HG03469 (cell line): ENCODE data around the gene RGS11.

Experiments
- ATAC-seq: cut with Tn5 transposase; IDR thresholded peaks from one replicate; pipeline ENCODE4 v1.9.1; 2021; ENCODE audit warnings: mild to moderate bottlenecking, moderate library complexity, moderate number of reproducible peaks; ENCODE audit not compliant: unreplicated experiment

The RGS11 gene

DNA sequence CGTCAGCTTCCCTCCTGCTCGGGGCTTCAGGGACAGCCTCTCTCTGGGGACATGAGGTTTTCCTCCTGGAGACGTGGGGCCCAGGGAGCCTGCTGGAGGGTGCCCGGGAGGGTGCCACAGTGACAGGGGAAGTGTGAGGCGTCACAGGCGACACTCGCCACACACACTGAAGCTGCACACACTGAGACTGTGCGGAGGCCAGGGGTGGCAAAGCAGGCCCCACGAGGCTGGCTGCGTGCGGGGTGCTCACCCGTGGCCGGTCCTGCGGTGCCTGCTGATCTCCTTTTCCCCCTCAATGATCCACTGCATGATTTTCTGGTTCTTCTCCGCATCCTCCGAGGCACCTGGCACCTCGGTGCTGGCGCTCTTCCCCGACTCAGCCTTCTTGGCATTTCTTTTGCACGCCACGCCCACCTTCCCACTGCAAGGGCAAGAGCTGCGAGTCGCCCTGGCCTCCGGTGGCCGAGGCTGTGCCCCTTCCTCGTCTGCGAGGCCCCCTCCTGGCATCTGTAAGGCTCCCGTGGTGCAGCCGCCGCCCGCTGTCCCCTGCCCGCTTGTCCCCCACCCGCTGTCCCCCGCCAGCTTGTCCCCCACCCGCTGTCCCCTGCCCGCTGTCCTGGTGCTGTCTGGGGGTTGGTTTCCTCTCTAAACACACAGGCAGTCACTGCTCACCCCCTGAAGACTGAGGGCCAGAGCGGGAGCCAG, 21.2 kb upstream of the RGS11 start:
- ATAC-seq: no peak

DNA sequence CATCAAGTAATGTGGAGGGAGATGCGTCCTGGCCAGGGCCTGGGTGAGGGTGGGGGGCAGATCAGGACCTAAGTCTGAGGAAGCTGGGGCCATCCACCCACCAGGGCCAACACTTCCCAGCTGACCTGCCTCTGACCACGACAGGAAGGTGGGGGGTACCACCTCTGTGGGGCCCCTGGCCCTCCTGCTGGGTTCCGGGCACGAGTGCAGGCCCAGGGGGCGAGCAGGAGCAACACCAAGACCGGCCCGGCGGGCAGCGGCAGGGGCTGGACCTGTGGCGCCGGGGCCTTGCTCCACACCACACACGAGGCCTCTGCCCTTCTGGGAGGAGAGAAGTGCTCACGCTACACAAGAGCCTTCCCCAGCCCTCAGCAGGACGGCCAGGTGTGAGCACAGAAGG, 20.5 kb upstream of the RGS11 start:
- ATAC-seq: no peak

DNA sequence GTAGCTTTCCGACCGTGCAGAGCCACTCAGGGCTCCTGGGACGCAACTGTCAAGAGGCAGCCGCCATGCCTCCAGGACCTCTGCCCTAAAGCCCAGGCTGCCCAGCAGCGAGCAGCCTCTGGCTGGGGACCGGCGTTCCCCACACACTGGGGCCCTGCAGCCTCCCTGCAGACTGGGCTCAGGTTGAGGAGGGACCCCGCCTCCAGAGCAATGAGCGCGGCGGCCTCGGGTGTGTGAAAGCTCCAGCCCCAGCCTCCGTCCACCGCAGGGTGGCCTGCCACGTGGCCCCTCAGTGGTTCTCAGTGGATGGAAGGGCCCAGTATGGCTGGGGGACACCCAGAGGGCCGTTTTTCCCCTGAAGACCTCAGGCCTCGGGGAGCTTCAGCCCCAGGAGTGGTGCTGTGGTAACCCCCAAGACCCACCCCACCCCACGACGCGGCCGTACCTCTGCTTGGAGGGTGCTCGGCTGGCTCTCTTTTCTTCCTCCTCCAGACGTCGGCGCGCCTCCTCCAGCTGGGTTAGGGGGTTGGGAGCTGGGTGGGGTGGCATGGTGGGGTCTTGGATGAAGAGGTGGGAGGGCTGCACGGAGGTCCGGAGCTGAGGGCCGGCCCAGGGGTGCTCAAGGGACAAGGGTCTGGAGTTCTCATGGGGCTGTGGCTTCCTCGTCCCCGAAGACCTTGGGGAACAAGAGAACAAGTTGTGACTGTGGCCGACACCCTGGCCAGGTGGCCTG, 17.5 kb upstream of the RGS11 start:
- no peak for ATAC-seq

DNA sequence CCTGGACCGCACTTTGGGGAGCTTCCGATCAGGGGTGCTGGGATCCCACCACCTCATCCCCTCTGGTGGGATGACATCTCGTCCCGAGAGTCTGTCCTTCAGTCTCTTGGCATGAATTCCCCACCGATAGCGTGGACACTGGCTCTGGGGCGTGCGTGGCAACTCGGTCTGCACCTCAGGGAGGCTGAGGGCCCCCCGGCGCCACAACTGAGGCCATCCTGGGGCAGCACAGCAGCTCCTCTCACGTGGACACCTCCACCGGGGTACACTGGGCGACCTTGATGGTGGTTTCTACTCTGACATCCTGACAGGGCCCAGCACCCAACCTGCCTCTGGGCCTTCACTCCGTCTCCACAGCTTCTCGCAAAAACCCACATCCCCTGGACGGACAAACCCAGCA, 15.8 kb upstream of the RGS11 start:
- no peak for ATAC-seq

- ATAC-seq: no peak
These were observed 15.1 kb upstream of the RGS11 start for GRCh38 chr16:290681-291405.

DNA sequence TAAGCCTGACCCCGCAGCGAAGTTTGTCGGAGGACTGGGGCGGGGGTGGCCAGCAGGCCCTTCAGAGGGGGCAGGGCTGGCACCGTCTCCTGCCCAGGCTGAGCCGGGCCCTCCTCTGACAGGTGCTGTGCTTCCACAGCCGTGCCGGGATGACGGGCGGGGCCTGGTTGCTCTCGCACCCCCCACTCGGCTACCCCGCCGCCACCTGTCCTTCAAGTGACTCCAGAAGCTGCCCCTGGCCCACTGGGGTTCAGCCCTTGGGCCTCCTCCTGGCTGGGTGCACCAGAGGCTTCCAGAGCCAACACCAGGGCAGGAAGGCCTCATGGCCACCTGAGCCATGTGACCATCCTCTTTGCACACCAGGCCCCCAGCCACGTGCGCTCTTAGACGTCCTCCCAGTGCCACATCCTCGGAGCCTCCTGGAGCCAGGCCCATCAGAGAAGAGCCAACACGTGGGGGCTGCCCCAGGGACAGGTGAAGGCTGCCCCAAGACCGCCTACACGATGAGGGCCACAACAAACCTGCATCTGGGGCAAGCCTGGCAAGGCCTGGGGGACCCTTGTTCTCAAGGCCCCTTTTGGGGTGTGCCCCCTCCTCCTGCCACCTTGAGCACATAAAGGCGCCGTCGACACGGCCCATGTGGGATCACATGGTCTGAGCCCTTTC, 14.4 kb upstream of the RGS11 start:
- ATAC-seq: no peak

GRCh38 chr16:289395-289997, 13.8 kb upstream of the RGS11 start:
- ATAC-seq: no peak

DNA sequence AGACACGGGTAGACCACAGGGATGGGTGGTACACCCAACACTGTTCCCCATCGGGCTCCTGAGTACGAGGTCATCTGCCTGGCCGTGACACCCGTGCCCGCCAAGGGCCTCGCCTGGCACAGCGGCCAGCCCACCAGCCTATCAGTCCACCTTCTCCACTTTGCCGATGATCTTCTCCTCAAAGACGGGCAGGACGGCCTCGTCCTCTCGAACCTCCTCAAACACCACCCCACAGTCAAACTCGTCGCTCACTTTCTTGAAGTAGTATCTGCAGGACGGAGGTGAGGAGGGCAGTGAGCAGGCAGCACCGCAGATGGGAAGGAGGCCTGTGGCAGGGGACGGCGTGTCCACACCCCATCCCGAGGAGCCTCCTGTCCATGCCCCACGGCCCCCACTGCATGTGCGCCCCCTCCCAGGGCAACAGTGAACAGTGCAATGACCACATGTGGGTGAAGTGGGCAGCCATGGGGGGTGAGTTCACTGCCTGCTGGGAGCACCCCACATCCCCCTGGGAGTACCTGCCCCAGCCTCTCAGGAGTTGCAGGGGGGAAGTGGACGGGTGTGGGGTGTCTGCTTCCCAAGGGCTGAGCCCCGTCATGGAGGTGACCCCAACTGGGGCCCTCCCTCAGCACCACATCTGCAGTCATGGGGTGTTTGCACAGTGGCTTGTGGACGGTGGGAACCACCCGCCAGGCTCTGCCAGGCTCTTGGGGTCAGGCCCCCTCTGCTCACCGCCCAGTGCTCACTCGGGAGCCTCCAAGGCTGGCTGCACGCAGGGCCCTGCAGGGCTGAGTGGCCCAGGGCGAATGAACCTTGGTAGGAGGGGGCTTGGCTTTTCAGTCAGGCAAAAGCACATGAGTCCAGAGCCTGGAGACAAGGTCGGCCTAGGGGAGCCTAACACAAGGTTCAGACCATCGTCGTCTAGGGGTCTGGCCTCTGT, 12.5 kb upstream of the RGS11 start:
- ATAC-seq: no peak

GRCh38 chr16:287298-287811, 11.6 kb upstream of the RGS11 start:
- no peak for ATAC-seq

DNA sequence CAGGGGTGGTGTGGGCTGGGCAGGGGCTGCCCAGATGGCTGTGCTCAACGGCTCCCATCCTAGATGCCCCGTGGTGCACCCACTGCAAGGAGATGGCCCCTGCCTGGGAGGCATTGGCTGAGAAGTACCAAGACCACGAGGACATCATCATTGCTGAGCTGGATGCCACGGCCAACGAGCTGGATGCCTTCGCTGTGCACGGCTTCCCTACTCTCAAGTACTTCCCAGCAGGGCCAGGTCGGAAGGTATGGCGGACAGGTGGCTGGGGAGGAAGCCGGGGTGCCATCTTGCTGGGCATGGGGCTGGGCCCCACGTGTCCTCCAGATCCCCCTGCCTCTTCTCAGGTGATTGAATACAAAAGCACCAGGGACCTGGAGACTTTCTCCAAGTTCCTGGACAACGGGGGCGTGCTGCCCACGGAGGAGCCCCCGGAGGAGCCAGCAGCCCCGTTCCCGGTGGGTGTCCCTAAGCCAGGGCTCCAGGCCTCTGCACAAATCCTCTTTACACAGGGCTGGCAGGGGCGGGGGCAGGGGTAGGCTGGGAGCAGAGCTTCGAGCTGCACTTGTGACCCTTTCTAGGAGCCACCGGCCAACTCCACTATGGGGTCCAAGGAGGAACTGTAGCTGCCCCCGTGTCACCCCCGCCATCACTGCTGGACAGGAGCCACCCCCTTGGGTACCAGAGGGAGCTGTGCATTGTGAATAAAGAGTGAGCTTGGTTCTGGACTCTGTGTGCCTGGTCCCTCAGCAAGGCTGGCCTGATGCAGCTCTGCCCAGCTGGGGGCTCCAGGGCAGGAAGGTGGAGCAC, 10.9 kb upstream of the RGS11 start:
- no peak for ATAC-seq

GRCh38 chr16:285146-286055, 9.7 kb upstream of the RGS11 start:
- ATAC-seq: no peak

GRCh38 chr16:284204-285120, 8.7 kb upstream of the RGS11 start:
- no peak for ATAC-seq

DNA sequence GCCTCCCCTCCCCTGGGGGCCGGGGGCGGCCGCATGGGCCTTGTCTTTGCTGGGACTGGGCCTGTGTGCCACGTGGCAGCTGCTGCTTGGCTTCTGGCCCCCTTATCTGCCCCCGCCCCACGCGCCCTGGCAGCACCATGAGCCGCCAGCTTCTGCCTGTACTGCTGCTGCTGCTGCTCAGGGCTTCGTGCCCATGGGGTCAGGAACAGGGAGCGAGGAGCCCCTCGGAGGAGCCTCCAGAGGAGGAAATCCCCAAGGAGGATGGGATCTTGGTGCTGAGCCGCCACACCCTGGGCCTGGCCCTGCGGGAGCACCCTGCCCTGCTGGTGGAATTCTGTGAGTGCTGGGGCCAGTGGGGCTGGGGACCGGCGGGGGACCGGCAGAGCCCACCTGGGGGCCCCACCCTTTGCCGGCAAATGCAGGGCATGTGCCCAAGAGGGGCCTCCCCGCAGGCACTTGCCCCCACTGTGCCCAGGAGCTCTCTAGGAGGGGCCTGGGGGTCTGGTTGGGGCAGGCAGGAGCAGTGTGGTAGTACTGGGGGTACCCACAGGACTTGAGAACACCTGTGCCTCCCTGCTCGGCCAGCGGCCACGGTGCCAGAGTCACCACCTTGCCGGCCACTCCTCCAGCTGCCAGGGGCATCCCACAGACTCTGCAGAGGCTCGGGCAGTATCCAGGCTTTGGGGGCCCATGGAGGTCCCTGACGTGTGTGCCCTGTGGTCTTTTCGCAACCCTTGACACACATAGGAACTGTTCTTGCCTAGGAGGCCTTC, 7.5 kb upstream of the RGS11 start, which contains the start of gene PDIA2:
TSS of gene PDIA2 (plus strand) at position 132 of the 773 bp plus-strand sequence. CDS start at position 138, 6 bp downstream.
- no peak for ATAC-seq

DNA sequence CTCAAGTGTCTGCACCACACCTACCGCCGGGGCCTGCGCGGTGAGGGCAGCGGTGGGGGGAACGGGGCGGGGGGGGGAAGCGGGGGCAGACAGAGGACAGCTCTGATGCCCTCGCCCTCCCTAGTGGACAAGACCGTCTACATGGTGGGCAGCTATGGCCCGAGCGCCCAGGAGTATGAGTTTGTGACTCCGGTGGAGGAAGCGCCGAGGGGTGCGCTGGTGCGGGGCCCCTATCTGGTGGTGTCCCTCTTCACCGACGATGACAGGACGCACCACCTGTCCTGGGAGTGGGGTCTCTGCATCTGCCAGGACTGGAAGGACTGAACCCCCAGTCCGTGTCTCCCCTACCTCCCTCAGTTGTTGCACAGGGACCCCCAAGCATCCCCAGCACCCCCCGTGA, 6.7 kb upstream of the RGS11 start:
- no peak for ATAC-seq

GRCh38 chr16:281660-282255, 6.0 kb upstream of the RGS11 start:
- no peak for ATAC-seq
